T-cell (primary cell): ENCODE results near the gene COG5. TPM values are rescaled to one million over a fixed set of nuclear protein-coding genes. Genes with fewer than 3 reads are reported as not detected.
A peak's percentile ranks its signal among the peaks of the same experiment; 100 is the strongest.

ENCODE experiments used
- ATAC-seq, 4 experiments: fragments of 200-7000 bp in 3 of 4; fragments of 150-1000 bp in 1 of 4; cut with Tn5 transposase; replicated peaks in 1 of 4; 1 replicate in 3 of 4; 2 replicates in 1 of 4; pipeline ENCODE4 v1.10.0; 2021; ENCODE audit warnings: moderate library complexity in 3 of 4, mild to moderate bottlenecking in 2 of 4, moderate number of reproducible peaks in 1 of 4
- CTCF ChIA-PET, 2 donors: fragments of 300-600 bp; sonication (Branson Sonifier 250); formaldehyde crosslinking; loops; one replicate each; lab custom pipeline; 2022; ENCODE audit warnings: antibody characterized with exemption in 2 of 2; lab: Charles Lee
- POLR2A ChIA-PET, 2 donors: fragments of 300-600 bp; sonication (Branson Sonifier 250); formaldehyde crosslinking; loops; one replicate each; lab custom pipeline; 2022; ENCODE audit warnings: antibody characterized with exemption in 2 of 2; lab: Charles Lee
- DNase-seq, 35 experiments: peaks; one replicate each; pipeline versions ENCODE4 v3.0.0 to v3.0.0-alpha.2; 2013 to 2023
- H3K27ac ChIP-seq: one replicate; pipeline ENCODE4 v1.5.1; 2013; ENCODE audit warnings: low read length
- H3K27me3 ChIP-seq, 2 experiments: replicated peaks in 1 of 2; 1 replicate in 1 of 2; 2 replicates in 1 of 2; pipeline versions ENCODE4 v1.6.1 to v1.7.0; 2013; ENCODE audit warnings: low read length in 1 of 2, mixed read lengths in 1 of 2; ENCODE audit not compliant: control insufficient read depth in 2 of 2, insufficient read depth in 2 of 2; ENCODE audit errors: extremely low read depth in 1 of 2
- H3K36me3 ChIP-seq, 2 donors: 1 replicate in 1 of 2; 2 replicates in 1 of 2; pipeline versions ENCODE4 v1.6.1 to v1.7.0; 2013; ENCODE audit warnings: low read length in 1 of 2; ENCODE audit not compliant: control insufficient read depth in 2 of 2, insufficient read depth in 1 of 2; ENCODE audit errors: extremely low read depth in 1 of 2
- H3K4me1 ChIP-seq, 2 experiments: 1 replicate in 1 of 2; 2 replicates in 1 of 2; pipeline versions ENCODE4 v1.6.1 to v1.7.0; 2013; ENCODE audit warnings: low read length in 2 of 2, mixed read lengths in 1 of 2; ENCODE audit not compliant: insufficient read depth in 2 of 2, control insufficient read depth in 1 of 2; ENCODE audit errors: extremely low read depth in 1 of 2
- H3K4me3 ChIP-seq, 2 donors: 1 replicate in 1 of 2; 2 replicates in 1 of 2; pipeline versions ENCODE4 v1.5.1 to v1.7.0; 2013; ENCODE audit warnings: mild to moderate bottlenecking in 2 of 2, low read length in 1 of 2, moderate library complexity in 1 of 2; ENCODE audit not compliant: control insufficient read depth in 1 of 2; ENCODE audit errors: extremely low read depth in 1 of 2
- H3K9me3 ChIP-seq: 2 replicates; pipeline ENCODE4 v1.7.0; 2013
- H3K27ac Mint-ChIP-seq, 2 donors: one replicate each; pipeline ENCODE4 v1.8.0; 2020 to 2021; ENCODE audit warnings: mild to moderate bottlenecking in 2 of 2, mixed read lengths in 2 of 2
- H3K27me3 Mint-ChIP-seq, 2 donors: one replicate each; pipeline ENCODE4 v1.8.0; 2021 to 2022; ENCODE audit warnings: mixed read lengths in 2 of 2
- H3K36me3 Mint-ChIP-seq: one replicate; pipeline ENCODE4 v1.8.0; 2021; ENCODE audit warnings: mixed read lengths
- H3K4me1 Mint-ChIP-seq, 3 donors: one replicate each; pipeline ENCODE4 v1.8.0; 2020 to 2022; ENCODE audit warnings: mixed read lengths in 3 of 3, mild to moderate bottlenecking in 1 of 3
- H3K4me3 Mint-ChIP-seq, 3 donors: one replicate each; pipeline ENCODE4 v1.8.0; 2020 to 2022; ENCODE audit warnings: mild to moderate bottlenecking in 3 of 3, mixed read lengths in 3 of 3, moderate library complexity in 3 of 3
- H3K9me3 Mint-ChIP-seq, 3 donors: one replicate each; pipeline ENCODE4 v1.8.0; 2020 to 2022; ENCODE audit warnings: mixed read lengths in 3 of 3
- WGBS: methylation state at CpG from one replicate; pipeline ENCODE4 v1.1.5; 2013; ENCODE audit warnings: missing lambda C conversion rate; ENCODE audit not compliant: insufficient coverage; 5-methylcytosine and 5-hydroxymethylcytosine counted together
- total RNA-seq, 35 experiments: library from RNA in 6 of 35; stranded (reverse) in 6 of 35; fragments of 120-200 nt in 1 of 35; gene quantifications; one replicate each; pipeline versions ENCODE4 v1.2.1 to v1.2.4 and lab custom pipeline; 2013 to 2026

COG5 gene
- total RNA-seq, 5 donors from 2014 or later (not counting 1 experiment from before 2014, with no cell fraction given): 37.3 to 83.8 (median 55.4) TPM

- Mint-ChIP-seq H3K36me3 (peaks cover 44% of the 10 kb centered on the region), H3K9me3 (peaks cover 0 to 20% (median 3%) of the 10 kb centered on the region in 3 donors), H3K4me3 (no peak overlapping the region), H3K27ac (no peak overlapping the region), H3K4me1 (peaks cover 17 to 34% (median 24%) of the 10 kb centered on the region in 3 donors), H3K27me3 (no peaks in the 10 kb centered on the region)
- no CpG with 5 or more reads among the region's 1 CpG for WGBS
- Histone ChIP-seq H3K27me3 (no peaks in the 10 kb centered on the region), H3K4me3 (no peak overlapping the region), H3K9me3 (no peaks in the 10 kb centered on the region), H3K4me1 (peaks cover 0 to 2% of the 10 kb centered on the region in 2 experiments), H3K36me3 (no peaks in the 10 kb centered on the region), H3K27ac (no peak overlapping the region)
- DNase-seq (no peak), ATAC-seq (no peak)
- POLR2A ChIA-PET: interaction anchor here in 1 of 2 donors (0.5 kb wide), 1 partner anchor 116 kb away, joined by 3 read pairs; no protein-coding TSS in a partner anchor
- CTCF ChIA-PET: no interaction called here
Observed at GRCh38 chr7:107338080-107338479, 225.6 kb downstream of the COG5 start.

GRCh38 chr7:107332488-107333269 is 231.0 kb downstream of the COG5 start:
- H3K36me3 Mint-ChIP-seq: peaks cover 30% of the 10 kb centered on the region
- CTCF ChIA-PET: interaction anchor here in 1 of 2 donors (0.5 kb wide), 1 partner anchor 318 kb away, joined by 3 read pairs; no protein-coding TSS in a partner anchor
- peaks cover 19 to 28% (median 27%) of the 10 kb centered on the region in 3 donors for H3K4me1 Mint-ChIP-seq
- no peak overlapping the region for H3K4me3 ChIP-seq
- peaks cover 0 to 5% of the 10 kb centered on the region in 2 experiments for H3K4me1 ChIP-seq
- POLR2A ChIA-PET: interaction anchor here (0.5 to 0.8 kb wide), 3 partner anchors 104 to 1107 kb away, joined by 3 to 14 read pairs (median 5); no protein-coding TSS in a partner anchor
- H3K36me3 ChIP-seq: peaks cover 0 to 2% of the 10 kb centered on the region in 2 donors
- ATAC-seq: peak in 3 of 4 experiments; percentile 49 to 57 (median 50)
- peaks cover 0 to 5% (median 0%) of the 10 kb centered on the region in 3 donors for H3K9me3 Mint-ChIP-seq
- H3K4me3 Mint-ChIP-seq: peak overlapping the region in 2 of 3 donors; percentile 0 to 18
- peak in 1 of 35 experiments; percentile 7 for DNase-seq
- H3K27ac Mint-ChIP-seq: no peak overlapping the region
- no peaks in the 10 kb centered on the region for H3K9me3 ChIP-seq
- WGBS: 45% methylated on average over 2 of the region's 4 CpGs
- no peaks in the 10 kb centered on the region for H3K27me3 ChIP-seq
- H3K27me3 Mint-ChIP-seq: no peaks in the 10 kb centered on the region
- no peak overlapping the region for H3K27ac ChIP-seq

GRCh38 chr7:107330478-107330877 is 233.2 kb downstream of the COG5 start:
- H3K36me3 ChIP-seq: peaks cover 0 to 2% of the 10 kb centered on the region in 2 donors
- H3K4me1 ChIP-seq: peaks cover 0 to 5% of the 10 kb centered on the region in 2 experiments
- no peak for DNase-seq
- H3K4me3 ChIP-seq: no peak overlapping the region
- Mint-ChIP-seq H3K4me1 (peaks cover 17 to 27% (median 27%) of the 10 kb centered on the region in 3 donors), H3K36me3 (peaks cover 32% of the 10 kb centered on the region), H3K9me3 (no peaks in the 10 kb centered on the region), H3K27me3 (no peaks in the 10 kb centered on the region), H3K27ac (no peak overlapping the region), H3K4me3 (no peak overlapping the region)
- H3K27me3 ChIP-seq: no peaks in the 10 kb centered on the region
- H3K27ac ChIP-seq: no peak overlapping the region
- ChIA-PET CTCF (interaction anchor here (0.7 to 0.8 kb wide), 3 partner anchors 119 to 1934 kb away, joined by 3 to 7 read pairs (median 4); no protein-coding TSS in a partner anchor), POLR2A (interaction anchor here in 1 of 2 donors (0.7 kb wide), 1 partner anchor 37 kb away, joined by 9 read pairs; no protein-coding TSS in a partner anchor)
- no peaks in the 10 kb centered on the region for H3K9me3 ChIP-seq
- no peak for ATAC-seq

- Mint-ChIP-seq H3K27me3 (no peaks in the 10 kb centered on the region), H3K4me1 (peaks cover 8 to 15% (median 11%) of the 10 kb centered on the region in 3 donors), H3K9me3 (no peaks in the 10 kb centered on the region), H3K27ac (no peak overlapping the region), H3K36me3 (peaks cover 41% of the 10 kb centered on the region), H3K4me3 (no peak overlapping the region)
- CTCF ChIA-PET: interaction anchor here in 1 of 2 donors (0.6 kb wide), 1 partner anchor 378 kb away, joined by 4 read pairs; no protein-coding TSS in a partner anchor
- Histone ChIP-seq H3K9me3 (no peaks in the 10 kb centered on the region), H3K4me1 (peaks cover 0 to 4% of the 10 kb centered on the region in 2 experiments), H3K27ac (no peak overlapping the region), H3K36me3 (peaks cover 0 to 2% of the 10 kb centered on the region in 2 donors), H3K27me3 (no peaks in the 10 kb centered on the region), H3K4me3 (no peak overlapping the region)
- no peak for DNase-seq
- no peak for ATAC-seq
- POLR2A ChIA-PET: no interaction called here
Observed at GRCh38 chr7:107327986-107328569, 235.6 kb downstream of the COG5 start.

GRCh38 chr7:107326061-107326460 is 237.7 kb downstream of the COG5 start:
- no peak overlapping the region for H3K27ac ChIP-seq
- no peak overlapping the region for H3K4me3 ChIP-seq
- Mint-ChIP-seq H3K4me3 (no peak overlapping the region), H3K4me1 (peaks cover 0 to 8% (median 0%) of the 10 kb centered on the region in 3 donors), H3K27me3 (no peaks in the 10 kb centered on the region), H3K36me3 (peaks cover 58% of the 10 kb centered on the region), H3K9me3 (no peaks in the 10 kb centered on the region), H3K27ac (no peak overlapping the region)
- no peaks in the 10 kb centered on the region for H3K4me1 ChIP-seq
- H3K27me3 ChIP-seq: no peaks in the 10 kb centered on the region
- no peaks in the 10 kb centered on the region for H3K9me3 ChIP-seq
- ATAC-seq: no peak
- H3K36me3 ChIP-seq: peaks cover 0 to 2% of the 10 kb centered on the region in 2 donors
- CTCF ChIA-PET: interaction anchor here in 1 of 2 donors (1.3 kb wide), 1 partner anchor 462 kb away, joined by 4 read pairs; no protein-coding TSS in a partner anchor
- POLR2A ChIA-PET: no interaction called here
- WGBS: 100% methylated on average over 1 of the region's 3 CpGs
- DNase-seq: no peak

- no CpG with 5 or more reads among the region's 1 CpG for WGBS
- H3K4me1 ChIP-seq: no peaks in the 10 kb centered on the region
- Mint-ChIP-seq H3K27ac (no peak overlapping the region), H3K36me3 (peaks cover 57% of the 10 kb centered on the region), H3K4me1 (peaks cover 0 to 4% (median 0%) of the 10 kb centered on the region in 3 donors), H3K4me3 (no peak overlapping the region), H3K27me3 (no peaks in the 10 kb centered on the region), H3K9me3 (no peaks in the 10 kb centered on the region)
- no peak overlapping the region for H3K27ac ChIP-seq
- no peak for ATAC-seq
- CTCF ChIA-PET: no interaction called here
- H3K4me3 ChIP-seq: no peak overlapping the region
- no peaks in the 10 kb centered on the region for H3K36me3 ChIP-seq
- no peaks in the 10 kb centered on the region for H3K9me3 ChIP-seq
- DNase-seq: no peak
- H3K27me3 ChIP-seq: no peaks in the 10 kb centered on the region
- POLR2A ChIA-PET: no interaction called here
Observed at GRCh38 chr7:107322015-107322414, 241.7 kb downstream of the COG5 start.
